ENCODE data around the gene EVX2. TPM values are rescaled to one million over a fixed set of nuclear protein-coding genes. Genes with fewer than 3 reads are reported as not detected.

The EVX2 gene
- total RNA-seq, 1 experiment from 2014 or later = not detected

GRCh38 chr2:176122052-176122682 lies 38.4 kb upstream of the EVX2 start:
- no peak for DNase-seq (ENCODE audit: low read depth)

- no peak for DNase-seq (ENCODE audit: low read depth)
Observed at GRCh38 chr2:176121190-176122051, 37.7 kb upstream of the EVX2 start.

GRCh38 chr2:176120364-176121189 lies 36.8 kb upstream of the EVX2 start:
- DNase-seq (ENCODE audit: low read depth) = no peak

- DNase-seq (ENCODE audit: low read depth) = peak; percentile 39
Observed at GRCh38 chr2:176118601-176119339, 35.0 kb upstream of the EVX2 start.

GRCh38 chr2:176117823-176118371 lies 34.1 kb upstream of the EVX2 start:
- DNase-seq (ENCODE audit: low read depth) = no peak

GRCh38 chr2:176117162-176117822 lies 33.5 kb upstream of the EVX2 start:
- no peak for DNase-seq (ENCODE audit: low read depth)

GRCh38 chr2:176115883-176116813 lies 32.4 kb upstream of the EVX2 start, which contains the start of gene HOXD10:
Gene HOXD10 (plus strand): TSS chr2:176116778. CDS start chr2:176116834, 56 bp downstream.
- DNase-seq (ENCODE audit: low read depth) = peak; percentile 60

- DNase-seq (ENCODE audit: low read depth) = no peak
Observed at GRCh38 chr2:176114930-176115625, 31.3 kb upstream of the EVX2 start.

- DNase-seq (ENCODE audit: low read depth) = no peak
Observed at GRCh38 chr2:176114120-176114929, 30.6 kb upstream of the EVX2 start.

- DNase-seq (ENCODE audit: low read depth) = no peak
Observed at GRCh38 chr2:176112375-176113302, 28.9 kb upstream of the EVX2 start.

GRCh38 chr2:176111846-176112374 lies 28.1 kb upstream of the EVX2 start:
- no peak for DNase-seq (ENCODE audit: low read depth)

- DNase-seq (ENCODE audit: low read depth) = peak; percentile 69
Observed at GRCh38 chr2:176111309-176111663, 27.5 kb upstream of the EVX2 start.

- no peak for DNase-seq (ENCODE audit: low read depth)
Observed at GRCh38 chr2:176110415-176111308, 26.9 kb upstream of the EVX2 start.

- no peak for DNase-seq (ENCODE audit: low read depth)
Observed at GRCh38 chr2:176109946-176110345, 26.2 kb upstream of the EVX2 start.

- no peak for DNase-seq (ENCODE audit: low read depth)
Observed at GRCh38 chr2:176109192-176109901, 25.6 kb upstream of the EVX2 start.

Measured in Daoy (cell line).